Neural crest cell (in vitro differentiated cells): ENCODE measurements around the gene MTG1. TPM values are rescaled to one million over a fixed set of nuclear protein-coding genes. Genes with fewer than 3 reads are reported as not detected.

Experiments used
- DNase-seq: peaks from one replicate; pipeline ENCODE4 v3.0.0; 2021; ENCODE audit warnings: low read depth, mixed read lengths, low spot score
- H3K27ac Mint-ChIP-seq: one replicate; pipeline ENCODE4 v1.8.0; 2021; ENCODE audit warnings: mild to moderate bottlenecking, mixed read lengths; ENCODE audit not compliant: unreplicated experiment
- H3K27me3 Mint-ChIP-seq: 2 replicates; pipeline ENCODE4 v1.8.0; 2021; ENCODE audit warnings: low read depth, mild to moderate bottlenecking, mixed read lengths
- H3K36me3 Mint-ChIP-seq: 2 replicates; pipeline ENCODE4 v1.8.0; 2021; ENCODE audit warnings: low read depth, mild to moderate bottlenecking, mixed read lengths
- H3K4me1 Mint-ChIP-seq: 2 replicates; pipeline ENCODE4 v1.8.0; 2021; ENCODE audit warnings: mixed read lengths
- H3K4me3 Mint-ChIP-seq: one replicate; pipeline ENCODE4 v1.8.0; 2021; ENCODE audit warnings: mild to moderate bottlenecking, mixed read lengths
- H3K9me3 Mint-ChIP-seq: 2 replicates; pipeline ENCODE4 v1.8.0; 2021; ENCODE audit warnings: mixed read lengths
- total RNA-seq: library from RNA; stranded (reverse); gene quantifications from 2 replicates; pipeline ENCODE4 v1.2.1, GENCODE V29; 2021
- TF ChIP-seq, protein P1 (sequence below): fragments of 200-600 bp; sonication (generic); conservative IDR thresholded peaks from 2 replicates; pipeline ENCODE4 v1.5.0; 2021; ENCODE audit warnings: antibody characterized with exemption, mild to moderate bottlenecking

The MTG1 gene
- total RNA-seq, 1 donor from 2014 or later: 104 TPM

DNA sequence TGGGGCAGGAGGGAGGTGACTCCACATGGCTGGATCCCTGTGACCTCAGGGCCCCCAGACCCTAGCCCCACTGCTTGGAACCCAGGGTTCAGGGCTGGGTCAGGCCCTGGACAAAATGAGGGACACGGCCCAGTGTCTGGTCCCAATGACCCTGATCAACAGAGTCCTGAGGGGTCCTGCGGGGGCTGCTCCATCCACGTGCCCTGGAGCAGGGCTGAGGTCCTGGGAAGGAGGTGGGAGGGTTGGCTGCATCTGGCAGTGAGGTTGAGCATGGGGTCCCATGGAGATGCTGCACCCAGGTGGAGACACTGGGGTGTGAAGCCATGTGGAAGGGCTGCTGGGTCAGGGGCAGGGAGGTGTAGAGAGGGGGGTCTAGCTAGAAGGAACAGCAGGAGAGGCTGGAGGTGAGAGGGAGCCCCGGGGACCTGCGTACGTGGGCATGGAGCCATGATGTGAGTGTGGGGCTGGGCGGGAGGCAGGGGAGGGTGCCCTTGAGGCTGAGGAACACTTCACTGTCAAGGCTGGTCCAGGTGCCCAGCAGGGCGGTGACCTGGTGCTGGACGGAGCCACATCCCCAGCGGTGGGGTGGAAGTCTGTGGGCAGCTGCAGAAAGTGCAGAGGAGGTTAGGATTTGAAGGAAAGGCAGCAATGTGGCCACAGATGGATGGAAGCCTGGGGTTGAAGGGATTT, 60.4 kb downstream of the MTG1 start:
- H3K9me3 Mint-ChIP-seq: peaks cover 12% of the 10 kb centered on the region

DNA sequence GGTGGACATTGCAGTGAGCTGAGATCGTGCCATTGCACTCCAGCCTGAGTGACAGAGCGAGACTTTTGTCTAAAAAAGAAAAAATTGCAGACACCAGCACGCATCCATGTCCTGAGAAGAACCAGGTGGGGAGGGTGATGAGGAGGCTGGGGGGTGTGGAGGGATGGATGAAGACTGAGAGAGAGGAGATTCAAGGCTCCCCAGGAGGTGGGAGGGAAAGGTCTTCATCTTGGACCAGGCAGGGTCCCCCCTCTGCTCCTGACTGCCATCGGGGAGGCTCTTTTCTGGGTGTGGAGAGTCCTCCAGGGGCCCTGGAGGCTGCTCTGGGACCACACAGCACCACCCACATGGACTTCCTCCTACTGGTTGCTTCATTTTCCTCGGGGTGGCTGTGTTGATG, 61.2 kb downstream of the MTG1 start:
- no peak overlapping the region for H3K27ac Mint-ChIP-seq
- no peaks in the 10 kb centered on the region for H3K4me1 Mint-ChIP-seq
- peaks cover 3% of the 10 kb centered on the region for H3K36me3 Mint-ChIP-seq
- no peak overlapping the region for H3K4me3 Mint-ChIP-seq
- H3K9me3 Mint-ChIP-seq: peaks cover 10% of the 10 kb centered on the region
- H3K27me3 Mint-ChIP-seq: no peaks in the 10 kb centered on the region
- TF ChIP-seq, protein P1, sequence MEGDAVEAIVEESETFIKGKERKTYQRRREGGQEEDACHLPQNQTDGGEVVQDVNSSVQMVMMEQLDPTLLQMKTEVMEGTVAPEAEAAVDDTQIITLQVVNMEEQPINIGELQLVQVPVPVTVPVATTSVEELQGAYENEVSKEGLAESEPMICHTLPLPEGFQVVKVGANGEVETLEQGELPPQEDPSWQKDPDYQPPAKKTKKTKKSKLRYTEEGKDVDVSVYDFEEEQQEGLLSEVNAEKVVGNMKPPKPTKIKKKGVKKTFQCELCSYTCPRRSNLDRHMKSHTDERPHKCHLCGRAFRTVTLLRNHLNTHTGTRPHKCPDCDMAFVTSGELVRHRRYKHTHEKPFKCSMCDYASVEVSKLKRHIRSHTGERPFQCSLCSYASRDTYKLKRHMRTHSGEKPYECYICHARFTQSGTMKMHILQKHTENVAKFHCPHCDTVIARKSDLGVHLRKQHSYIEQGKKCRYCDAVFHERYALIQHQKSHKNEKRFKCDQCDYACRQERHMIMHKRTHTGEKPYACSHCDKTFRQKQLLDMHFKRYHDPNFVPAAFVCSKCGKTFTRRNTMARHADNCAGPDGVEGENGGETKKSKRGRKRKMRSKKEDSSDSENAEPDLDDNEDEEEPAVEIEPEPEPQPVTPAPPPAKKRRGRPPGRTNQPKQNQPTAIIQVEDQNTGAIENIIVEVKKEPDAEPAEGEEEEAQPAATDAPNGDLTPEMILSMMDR: no peak
- DNase-seq: no peak

More for the DNA sequence above, 60.4 kb downstream of the MTG1 start:
- Mint-ChIP-seq H3K4me3 (no peak overlapping the region), H3K36me3 (peaks cover 4% of the 10 kb centered on the region), H3K27ac (no peak overlapping the region), H3K4me1 (no peaks in the 10 kb centered on the region), H3K27me3 (no peaks in the 10 kb centered on the region)
- DNase-seq: no peak
- TF ChIP-seq, protein P1: no peak

DNA sequence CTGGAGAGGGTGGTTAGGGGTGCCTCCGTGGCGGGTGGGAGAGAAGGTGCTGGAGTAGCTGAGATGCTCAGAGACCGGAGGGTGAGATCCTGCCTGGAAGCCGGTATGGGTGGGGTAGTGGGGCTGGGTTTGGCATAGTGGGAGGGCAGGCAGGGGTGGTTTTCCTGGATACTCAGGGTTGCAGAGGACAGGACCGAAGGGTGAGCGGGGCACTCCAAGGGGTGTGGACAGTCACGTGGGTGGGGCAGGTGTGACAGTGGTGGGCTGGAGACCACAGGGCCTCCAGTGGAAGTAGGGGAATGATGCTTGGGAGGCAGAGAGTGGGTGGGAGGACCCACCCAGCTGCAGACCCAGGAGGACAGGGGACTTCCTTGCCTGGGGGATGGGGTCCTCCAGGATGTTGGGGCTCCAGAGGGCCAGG, 61.7 kb downstream of the MTG1 start:
- H3K27me3 Mint-ChIP-seq: no peaks in the 10 kb centered on the region
- H3K4me3 Mint-ChIP-seq: no peak overlapping the region
- TF ChIP-seq, protein P1: no peak
- peaks cover 10% of the 10 kb centered on the region for H3K9me3 Mint-ChIP-seq
- no peak for DNase-seq
- no peak overlapping the region for H3K27ac Mint-ChIP-seq
- H3K4me1 Mint-ChIP-seq: no peaks in the 10 kb centered on the region
- H3K36me3 Mint-ChIP-seq: peaks cover 3% of the 10 kb centered on the region

DNA sequence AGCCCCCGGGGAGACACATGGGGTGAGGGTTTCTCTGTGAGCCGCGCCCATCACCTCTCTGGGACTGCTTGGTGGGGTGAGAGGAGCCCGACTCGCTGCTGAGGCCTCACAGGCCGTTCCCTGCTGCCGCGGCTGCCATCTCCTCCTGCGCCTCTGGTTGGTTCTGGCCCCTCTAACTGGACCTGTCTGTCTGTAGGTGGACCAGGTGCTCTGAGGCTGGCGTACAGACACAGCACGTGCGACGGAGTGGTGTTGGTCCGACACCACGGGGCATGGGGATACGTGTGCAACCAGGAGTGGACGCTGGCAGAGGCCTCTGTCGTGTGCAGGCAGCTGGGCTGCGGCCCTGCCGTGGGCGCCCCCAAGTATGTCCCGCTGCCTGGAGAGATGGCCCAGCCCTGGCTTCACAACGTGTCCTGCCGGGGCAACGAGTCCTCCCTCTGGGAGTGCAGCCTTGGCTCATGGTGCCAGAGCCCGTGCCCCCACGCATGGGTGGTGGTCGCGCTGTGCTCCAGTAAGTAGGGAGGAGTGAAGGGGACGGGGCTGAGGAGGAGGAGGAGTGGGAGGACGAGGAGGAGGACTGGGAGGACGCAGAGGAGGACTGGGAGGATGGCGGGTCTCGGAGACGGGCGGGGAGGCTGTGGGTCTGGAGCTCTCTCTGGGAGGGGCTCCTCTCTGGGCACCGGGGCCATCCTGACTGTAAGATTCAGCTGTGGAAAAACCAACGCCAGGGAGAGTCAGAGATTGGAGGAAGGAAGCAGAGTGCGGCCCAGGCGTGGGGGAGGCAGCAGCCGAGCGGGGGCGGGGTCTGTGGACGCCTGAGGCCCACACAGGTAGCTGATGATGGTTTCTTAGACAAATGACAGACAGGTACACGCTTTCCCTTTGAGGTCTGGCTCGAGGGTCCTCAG, 62.3 kb downstream of the MTG1 start:
- DNase-seq: no peak

DNA sequence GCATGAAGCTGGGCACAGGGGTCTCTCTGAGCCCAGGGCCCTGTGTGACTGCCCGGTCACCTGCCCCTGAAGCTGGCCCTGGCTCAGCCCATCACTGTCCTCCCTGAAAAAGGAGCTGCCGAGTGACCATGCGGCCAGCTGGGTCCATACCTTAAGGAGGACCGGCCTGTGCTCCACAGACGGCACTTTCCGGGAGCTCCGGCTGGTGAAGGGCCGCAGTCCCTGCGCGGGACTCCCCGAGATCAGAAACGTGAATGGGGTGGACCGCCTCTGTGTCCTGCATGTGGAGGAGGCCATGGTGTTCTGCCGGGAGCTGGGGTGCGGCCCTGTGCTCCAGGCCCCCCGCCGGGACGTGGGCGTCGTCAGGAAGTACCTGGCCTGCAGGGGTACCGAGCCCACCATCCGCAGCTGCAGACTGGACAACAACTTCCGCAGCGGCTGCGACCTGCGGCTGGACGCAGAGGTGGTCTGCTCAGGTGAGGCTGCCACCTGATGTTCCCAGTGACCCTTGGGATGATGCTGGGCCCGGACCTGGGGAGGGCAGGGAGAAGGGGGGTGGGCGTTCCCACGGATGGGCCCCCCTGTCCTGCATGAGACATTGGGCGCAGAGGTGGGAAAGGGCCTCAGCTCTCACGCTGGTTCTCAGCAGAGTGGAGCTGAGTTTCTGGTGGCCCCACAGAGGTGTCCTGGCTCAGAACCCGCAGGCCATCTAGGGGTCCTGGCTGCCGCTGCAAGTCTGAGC, 63.3 kb downstream of the MTG1 start:
- H3K4me3 Mint-ChIP-seq: no peak overlapping the region
- no peaks in the 10 kb centered on the region for H3K27me3 Mint-ChIP-seq
- H3K27ac Mint-ChIP-seq: no peak overlapping the region
- peaks cover 5% of the 10 kb centered on the region for H3K36me3 Mint-ChIP-seq
- no peak for DNase-seq
- TF ChIP-seq, protein P1: no peak
- no peaks in the 10 kb centered on the region for H3K4me1 Mint-ChIP-seq
- peaks cover 10% of the 10 kb centered on the region for H3K9me3 Mint-ChIP-seq

More for the DNA sequence above, 62.3 kb downstream of the MTG1 start:
- Mint-ChIP-seq H3K27me3 (no peaks in the 10 kb centered on the region), H3K4me3 (no peak overlapping the region), H3K9me3 (peaks cover 8% of the 10 kb centered on the region), H3K36me3 (peaks cover 5% of the 10 kb centered on the region), H3K27ac (no peak overlapping the region), H3K4me1 (no peaks in the 10 kb centered on the region)
- TF ChIP-seq, protein P1: no peak
